Measurements from ENCODE around the gene CCDC134. TPM values are rescaled to one million over a fixed set of nuclear protein-coding genes. Genes with fewer than 3 reads are reported as not detected.

Gene CCDC134
- total RNA-seq, 1 donor from 2014 or later: 7.3 TPM

- Histone ChIP-seq H3K36me3 (peaks cover 5% of the 10 kb centered on the region), H3K27ac (peak overlapping the region; percentile 5), H3K4me3 (no peak overlapping the region), H3K27me3 (no peaks in the 10 kb centered on the region), H3K9me3 (no peaks in the 10 kb centered on the region), H3K4me1 (peaks cover 45% of the 10 kb centered on the region)
- intact Hi-C loops (cut with DNase I): no loop called here
- no peak for DNase-seq
- ATAC-seq: no peak
- TF ChIP-seq CTCF (IDR thresholded peaks at IDR 0.05): no peak
Observed at GRCh38 chr22:41845380-41846267, 45.1 kb downstream of the CCDC134 start.

GRCh38 chr22:41846268-41846987, 45.9 kb downstream of the CCDC134 start:
- Histone ChIP-seq H3K27ac (no peak overlapping the region), H3K27me3 (no peaks in the 10 kb centered on the region), H3K9me3 (no peaks in the 10 kb centered on the region), H3K4me1 (peaks cover 38% of the 10 kb centered on the region), H3K4me3 (no peak overlapping the region), H3K36me3 (peaks cover 5% of the 10 kb centered on the region)
- intact Hi-C loops (cut with DNase I): no loop called here
- ATAC-seq (no peak), DNase-seq (no peak)
- no peak for TF ChIP-seq CTCF (IDR thresholded peaks at IDR 0.05)

GRCh38 chr22:41847300-41847699, 46.8 kb downstream of the CCDC134 start:
- H3K4me1 ChIP-seq: peaks cover 35% of the 10 kb centered on the region
- no peak overlapping the region for H3K27ac ChIP-seq

GRCh38 chr22:41848468-41848867, 48.0 kb downstream of the CCDC134 start:
- Histone ChIP-seq H3K27me3 (no peaks in the 10 kb centered on the region), H3K4me1 (peaks cover 31% of the 10 kb centered on the region), H3K4me3 (no peak overlapping the region), H3K9me3 (no peaks in the 10 kb centered on the region), H3K27ac (no peak overlapping the region), H3K36me3 (no peaks in the 10 kb centered on the region)
- ATAC-seq: peak; percentile 97
- intact Hi-C loops (cut with DNase I): no loop called here
- TF ChIP-seq CTCF (IDR thresholded peaks at IDR 0.05): no peak
- peak; percentile 88 for DNase-seq

More at GRCh38 chr22:41847300-41847699, 46.8 kb downstream of the CCDC134 start:
- no peak for DNase-seq
- TF ChIP-seq CTCF (IDR thresholded peaks at IDR 0.05): no peak
- no peak for ATAC-seq
- H3K27me3 ChIP-seq: no peaks in the 10 kb centered on the region
- no peak overlapping the region for H3K4me3 ChIP-seq
- no peaks in the 10 kb centered on the region for H3K9me3 ChIP-seq
- H3K36me3 ChIP-seq: peaks cover 4% of the 10 kb centered on the region
- intact Hi-C loops (cut with DNase I): no loop called here

- Histone ChIP-seq H3K36me3 (no peaks in the 10 kb centered on the region), H3K27me3 (no peaks in the 10 kb centered on the region), H3K9me3 (no peaks in the 10 kb centered on the region), H3K4me1 (peaks cover 2% of the 10 kb centered on the region), H3K27ac (no peak overlapping the region), H3K4me3 (no peak overlapping the region)
- intact Hi-C loops (cut with DNase I): no loop called here
- no peak for TF ChIP-seq CTCF (IDR thresholded peaks at IDR 0.05)
- DNase-seq: no peak
- no peak for ATAC-seq
Observed at GRCh38 chr22:41856469-41856868, 56.0 kb downstream of the CCDC134 start.
